MM.1S (cell line): Measurements from ENCODE around the gene GIPC3.

Source experiments
- DNase-seq: peaks from one replicate; pipeline ENCODE4 v3.0.0-alpha.2; 2015
- H2AFZ ChIP-seq: fragments of 300-600 bp; sonication (generic); 2 replicates; pipeline ENCODE4 v1.6.0; 2016; ENCODE audit warnings: antibody characterized with exemption, low read length
- H3F3A ChIP-seq: fragments of 300-600 bp; sonication (generic); 2 replicates; pipeline ENCODE4 v1.6.1; 2016; ENCODE audit warnings: mild to moderate bottlenecking, antibody characterized with exemption, low read length, moderate library complexity, mixed read lengths; ENCODE audit not compliant: insufficient read depth
- H3K27ac ChIP-seq: fragments of 300-600 bp; sonication (generic); 2 replicates; pipeline ENCODE4 v1.5.1; 2016; ENCODE audit warnings: mild to moderate bottlenecking, low read length
- H3K27me3 ChIP-seq: fragments of 300-600 bp; sonication (generic); replicated peaks from 2 replicates; pipeline ENCODE4 v1.6.0; 2016; ENCODE audit warnings: low read length; ENCODE audit not compliant: insufficient read depth
- H3K36me3 ChIP-seq: fragments of 300-600 bp; sonication (generic); replicated peaks from 2 replicates; pipeline ENCODE4 v1.6.1; 2016; ENCODE audit warnings: mild to moderate bottlenecking, low read length, mixed read lengths; ENCODE audit not compliant: insufficient read depth
- H3K4me1 ChIP-seq: fragments of 300-600 bp; sonication (generic); 2 replicates; pipeline ENCODE4 v1.6.1; 2016; ENCODE audit warnings: low read length, mixed read lengths
- H3K4me2 ChIP-seq: fragments of 300-600 bp; sonication (generic); 2 replicates; pipeline ENCODE4 v1.6.0; 2016; ENCODE audit warnings: low read depth, low read length
- H3K4me3 ChIP-seq: fragments of 300-600 bp; sonication (generic); 2 replicates; pipeline ENCODE4 v1.5.1; 2016; ENCODE audit warnings: low read length, mixed read lengths
- H3K79me2 ChIP-seq: fragments of 300-600 bp; sonication (generic); 2 replicates; pipeline ENCODE4 v1.6.1; 2016; ENCODE audit warnings: mixed run types, low read length, mixed read lengths
- H3K9ac ChIP-seq: fragments of 300-600 bp; sonication (generic); 2 replicates; pipeline ENCODE4 v1.6.1; 2016; ENCODE audit warnings: low read length, mixed read lengths
- H3K9me2 ChIP-seq: fragments of 300-600 bp; sonication (generic); replicated peaks from 2 replicates; pipeline ENCODE4 v1.6.1; 2016; ENCODE audit warnings: mild to moderate bottlenecking, low read length, mixed read lengths; ENCODE audit not compliant: insufficient read depth
- H3K9me3 ChIP-seq: fragments of 300-600 bp; sonication (generic); replicated peaks from 2 replicates; pipeline ENCODE4 v1.6.1; 2016; ENCODE audit warnings: mild to moderate bottlenecking, low read length, mixed read lengths; ENCODE audit not compliant: insufficient read depth
- H4K20me1 ChIP-seq: fragments of 300-600 bp; sonication (generic); 2 replicates; pipeline ENCODE4 v1.6.1; 2016; ENCODE audit warnings: mild to moderate bottlenecking, low read length, moderate library complexity, mixed read lengths; ENCODE audit not compliant: insufficient read depth
- EZH2 ChIP-seq: fragments of 300-600 bp; sonication (generic); optimal IDR thresholded peaks from 2 replicates; pipeline ENCODE3; 2017; ENCODE audit warnings: low read depth, mild to moderate bottlenecking, antibody characterized with exemption, low read length, mixed read lengths
- EZH2phosphoT487 ChIP-seq: fragments of 300-600 bp; sonication (generic); IDR thresholded peaks from 2 replicates; pipeline ENCODE4 v1.6.1; 2018; ENCODE audit warnings: antibody characterized with exemption, low read length
- TF ChIP-seq, protein P1 (sequence below): fragments of 300-600 bp; sonication (generic); IDR thresholded peaks from 2 replicates; pipeline ENCODE4 v1.5.1; 2016; ENCODE audit warnings: antibody characterized with exemption, low read length, mixed read lengths

GIPC3 gene

DNA sequence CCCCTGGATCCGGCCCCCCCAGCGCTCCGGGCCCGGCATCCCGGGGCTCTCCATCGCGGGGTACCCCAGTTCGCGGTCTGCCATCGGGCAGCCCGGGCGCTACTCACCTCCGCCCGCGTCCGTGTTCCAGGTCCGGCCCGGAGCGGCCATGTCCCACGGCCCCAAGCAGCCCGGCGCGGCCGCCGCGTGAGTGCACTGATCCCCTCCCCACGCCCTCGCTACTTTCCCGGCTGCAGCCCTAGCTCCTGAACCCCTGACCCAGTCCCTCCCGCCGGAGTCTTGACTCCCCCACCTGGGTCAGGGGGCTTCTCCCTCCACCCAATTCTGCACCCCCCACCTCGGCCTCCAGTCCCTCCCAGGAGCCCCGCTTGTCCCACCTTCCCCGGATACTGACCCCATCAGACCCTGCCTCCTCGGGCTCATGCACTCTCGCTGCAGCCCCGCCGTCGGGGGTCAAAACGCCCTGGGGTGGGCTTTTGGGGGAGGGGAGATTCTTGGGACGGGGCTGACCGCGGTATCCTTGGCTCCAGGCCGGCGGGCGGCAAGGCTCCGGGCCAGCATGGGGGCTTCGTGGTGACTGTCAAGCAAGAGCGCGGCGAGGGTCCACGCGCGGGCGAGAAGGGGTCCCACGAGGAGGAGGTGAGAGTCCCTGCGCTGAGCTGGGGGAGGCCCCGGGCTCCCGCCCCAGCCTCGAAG lies 12.0 kb upstream of the GIPC3 start:
- Histone ChIP-seq H3F3A (0 out of 2 replicates have a peak, but pooled peaks cover 9% of the 10 kb centered on the region), H3K27ac (no peak overlapping the region; the same call in 1 of the 2 replicates), H4K20me1 (no peaks in the 10 kb centered on the region), H3K9ac (peak overlapping the region; percentile 72), H3K36me3 (no peaks in the 10 kb centered on the region), H3K4me1 (0 out of 2 replicates have a peak, but pooled peaks cover 4% of the 10 kb centered on the region), H3K79me2 (peaks cover 6% of the 10 kb centered on the region), H3K9me2 (no peaks in the 10 kb centered on the region), H3K4me2 (peak overlapping the region; percentile 95), H3K9me3 (no peaks in the 10 kb centered on the region), H3K4me3 (peak overlapping the region; percentile 97), H2AFZ (peak overlapping the region; percentile 83), H3K27me3 (peaks cover 8% of the 10 kb centered on the region)
- DNase-seq = no peak
- TF ChIP-seq, protein P1, sequence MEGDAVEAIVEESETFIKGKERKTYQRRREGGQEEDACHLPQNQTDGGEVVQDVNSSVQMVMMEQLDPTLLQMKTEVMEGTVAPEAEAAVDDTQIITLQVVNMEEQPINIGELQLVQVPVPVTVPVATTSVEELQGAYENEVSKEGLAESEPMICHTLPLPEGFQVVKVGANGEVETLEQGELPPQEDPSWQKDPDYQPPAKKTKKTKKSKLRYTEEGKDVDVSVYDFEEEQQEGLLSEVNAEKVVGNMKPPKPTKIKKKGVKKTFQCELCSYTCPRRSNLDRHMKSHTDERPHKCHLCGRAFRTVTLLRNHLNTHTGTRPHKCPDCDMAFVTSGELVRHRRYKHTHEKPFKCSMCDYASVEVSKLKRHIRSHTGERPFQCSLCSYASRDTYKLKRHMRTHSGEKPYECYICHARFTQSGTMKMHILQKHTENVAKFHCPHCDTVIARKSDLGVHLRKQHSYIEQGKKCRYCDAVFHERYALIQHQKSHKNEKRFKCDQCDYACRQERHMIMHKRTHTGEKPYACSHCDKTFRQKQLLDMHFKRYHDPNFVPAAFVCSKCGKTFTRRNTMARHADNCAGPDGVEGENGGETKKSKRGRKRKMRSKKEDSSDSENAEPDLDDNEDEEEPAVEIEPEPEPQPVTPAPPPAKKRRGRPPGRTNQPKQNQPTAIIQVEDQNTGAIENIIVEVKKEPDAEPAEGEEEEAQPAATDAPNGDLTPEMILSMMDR = no peak
- TF ChIP-seq EZH2 = no peak
- no peak for TF ChIP-seq EZH2phosphoT487

DNA sequence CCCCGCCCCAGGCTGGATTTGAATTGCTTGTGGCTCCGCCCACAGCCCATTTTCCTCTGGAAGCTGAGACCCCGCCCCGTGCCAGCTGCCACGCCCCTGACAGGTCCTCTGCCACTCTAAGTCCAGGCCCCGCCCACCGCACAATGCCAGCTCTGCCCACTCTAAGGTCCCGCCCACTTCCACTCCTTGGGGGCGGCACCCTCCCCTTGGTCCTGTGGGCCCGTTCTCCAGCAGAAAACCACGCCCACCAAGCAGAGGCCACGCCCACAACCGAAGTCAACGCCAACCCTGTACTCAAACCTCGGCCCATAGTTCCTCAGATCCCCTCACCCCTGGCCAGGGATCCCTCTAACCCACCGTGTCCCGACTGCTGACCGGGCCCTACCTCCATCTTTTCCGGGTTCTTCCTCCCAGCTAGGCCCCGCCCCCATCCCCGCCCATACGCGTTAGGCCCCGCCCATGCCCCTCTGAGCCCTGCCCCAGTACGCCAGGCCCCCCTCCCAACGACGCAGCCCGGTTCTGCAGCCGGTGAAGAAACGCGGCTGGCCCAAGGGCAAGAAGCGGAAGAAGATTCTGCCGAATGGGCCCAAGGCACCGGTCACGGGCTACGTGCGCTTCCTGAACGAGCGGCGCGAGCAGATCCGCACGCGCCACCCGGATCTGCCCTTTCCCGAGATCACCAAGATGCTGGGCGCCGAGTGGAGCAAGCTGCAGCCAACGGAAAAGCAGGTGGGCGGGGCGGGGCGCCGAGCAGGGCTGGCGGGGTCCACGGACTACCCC lies 11.2 kb upstream of the GIPC3 start:
- H3K9me2 ChIP-seq = no peaks in the 10 kb centered on the region
- H3K27ac ChIP-seq = no peak overlapping the region
- H3K4me3 ChIP-seq = peak overlapping the region; percentile 97; the same call in 1 of the 2 replicates
- H3K27me3 ChIP-seq = peaks cover 2% of the 10 kb centered on the region
- no peak overlapping the region for H3K9ac ChIP-seq
- no peaks in the 10 kb centered on the region for H3K9me3 ChIP-seq
- no peak overlapping the region for H2AFZ ChIP-seq
- H3F3A ChIP-seq = 0 out of 2 replicates have a peak, but pooled peaks cover 9% of the 10 kb centered on the region
- TF ChIP-seq, protein P1 = no peak
- TF ChIP-seq EZH2 = no peak
- no peak for TF ChIP-seq EZH2phosphoT487
- peak; percentile 98 for DNase-seq
- peaks cover 6% of the 10 kb centered on the region for H3K79me2 ChIP-seq
- peak overlapping the region; percentile 95; the same call in 1 of the 2 replicates for H3K4me2 ChIP-seq
- H3K4me1 ChIP-seq = 0 out of 2 replicates have a peak, but pooled peaks cover 4% of the 10 kb centered on the region
- H3K36me3 ChIP-seq = no peaks in the 10 kb centered on the region
- no peaks in the 10 kb centered on the region for H4K20me1 ChIP-seq

DNA sequence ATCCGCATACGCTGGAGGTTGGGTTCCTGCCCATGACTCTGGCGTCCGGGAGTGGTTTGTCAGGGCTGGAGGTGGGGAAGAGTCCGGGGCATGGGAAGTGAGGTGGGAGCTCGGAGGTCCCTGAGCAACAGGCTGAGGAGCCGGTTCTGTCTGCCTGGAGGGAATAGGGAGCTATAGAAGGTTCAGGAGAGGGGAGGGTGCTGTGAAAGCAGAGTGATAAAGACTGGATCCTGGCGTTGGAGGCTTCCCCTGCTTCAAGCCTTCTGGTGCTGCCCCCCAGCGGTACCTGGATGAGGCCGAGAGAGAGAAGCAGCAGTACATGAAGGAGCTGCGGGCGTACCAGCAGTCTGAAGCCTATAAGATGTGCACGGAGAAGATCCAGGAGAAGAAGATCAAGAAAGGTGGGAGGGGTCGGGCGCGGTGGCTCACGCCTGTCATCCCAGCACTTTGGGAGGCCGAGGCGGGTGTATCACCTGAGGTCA lies 10.0 kb upstream of the GIPC3 start:
- no peak overlapping the region for H3K9ac ChIP-seq

More for the DNA sequence above, 10.0 kb upstream of the GIPC3 start:
- 0 out of 2 replicates have a peak, but pooled peaks cover 9% of the 10 kb centered on the region for H3F3A ChIP-seq
- H3K4me2 ChIP-seq = no peak overlapping the region
- H3K27ac ChIP-seq = no peak overlapping the region
- no peaks in the 10 kb centered on the region for H3K36me3 ChIP-seq
- 0 out of 2 replicates have a peak, but pooled peaks cover 4% of the 10 kb centered on the region for H3K4me1 ChIP-seq
- peaks cover 6% of the 10 kb centered on the region for H3K79me2 ChIP-seq
- TF ChIP-seq EZH2 (no peak), EZH2phosphoT487 (no peak)
- TF ChIP-seq, protein P1 = peak; percentile 30
- no peaks in the 10 kb centered on the region for H4K20me1 ChIP-seq
- DNase-seq = no peak
- no peaks in the 10 kb centered on the region for H3K9me3 ChIP-seq
- H3K4me3 ChIP-seq = no peak overlapping the region
- H3K9me2 ChIP-seq = no peaks in the 10 kb centered on the region
- H2AFZ ChIP-seq = no peak overlapping the region
- no peaks in the 10 kb centered on the region; the same call in 1 of the 2 replicates for H3K27me3 ChIP-seq
